GM23338 (cell line): ENCODE data around the gene PIR. TPM values are rescaled to one million over a fixed set of nuclear protein-coding genes. Genes with fewer than 3 reads are reported as not detected.

ENCODE experiments used
- ATAC-seq: fragments of 200-7000 bp; cut with Tn5 transposase; 3 replicates; pipeline ENCODE4 v1.9.1; 2020
- DNase-seq: peaks from one replicate; pipeline ENCODE4 v3.0.0-alpha.2; 2015; ENCODE audit warnings: low spot score
- H2AFZ ChIP-seq: fragments of 200-600 bp; sonication (generic); 2 replicates; pipeline ENCODE4 v1.8.0; 2016; ENCODE audit warnings: antibody characterized with exemption, mild to moderate bottlenecking, moderate library complexity
- H3F3A ChIP-seq: fragments of 200-600 bp; sonication (generic); replicated peaks from 2 replicates; pipeline ENCODE4 v1.8.0; 2017; ENCODE audit warnings: antibody characterized with exemption, mixed run types, low read depth
- H3K27ac ChIP-seq: fragments of 200-600 bp; sonication (generic); 2 replicates; pipeline ENCODE4 v1.6.1; 2016; ENCODE audit warnings: low read depth
- H3K27me3 ChIP-seq: fragments of 200-600 bp; sonication (generic); 2 replicates; pipeline ENCODE4 v1.8.0; 2016; ENCODE audit warnings: mild to moderate bottlenecking, mixed run types, moderate library complexity; ENCODE audit not compliant: insufficient read depth
- H3K36me3 ChIP-seq: fragments of 200-600 bp; sonication (generic); 2 replicates; pipeline ENCODE4 v1.8.0; 2016; ENCODE audit warnings: mild to moderate bottlenecking; ENCODE audit not compliant: insufficient read depth
- H3K4me1 ChIP-seq: fragments of 200-600 bp; sonication (generic); 2 replicates; pipeline ENCODE4 v1.8.0; 2016; ENCODE audit warnings: mild to moderate bottlenecking, moderate library complexity; ENCODE audit not compliant: insufficient read depth
- H3K4me2 ChIP-seq: fragments of 200-600 bp; sonication (generic); 2 replicates; pipeline ENCODE4 v1.7.1; 2017; ENCODE audit warnings: mixed run types
- H3K4me3 ChIP-seq: fragments of 200-600 bp; sonication (generic); 2 replicates; pipeline ENCODE4 v1.6.1; 2016; ENCODE audit warnings: mixed run types
- H3K79me2 ChIP-seq: fragments of 200-600 bp; sonication (generic); replicated peaks from 2 replicates; pipeline ENCODE4 v1.8.0; 2017; ENCODE audit warnings: mild to moderate bottlenecking; ENCODE audit not compliant: insufficient read depth
- H3K9me2 ChIP-seq: fragments of 200-600 bp; sonication (generic); 2 replicates; pipeline ENCODE4 v1.8.0; 2017; ENCODE audit not compliant: insufficient read depth
- H4K20me1 ChIP-seq: fragments of 200-600 bp; sonication (generic); replicated peaks from 2 replicates; pipeline ENCODE4 v1.8.0; 2017; ENCODE audit warnings: mild to moderate bottlenecking; ENCODE audit not compliant: insufficient read depth
- H3K27ac Mint-ChIP-seq: 2 replicates; pipeline ENCODE4 v1.8.0; 2020; ENCODE audit warnings: inconsistent platforms, mild to moderate bottlenecking, moderate library complexity, mixed read lengths
- H3K27me3 Mint-ChIP-seq: 3 replicates; pipeline ENCODE4 v1.8.0; 2022; ENCODE audit warnings: low read depth, mild to moderate bottlenecking, moderate library complexity, mixed read lengths, inconsistent platforms; ENCODE audit not compliant: insufficient read depth, poor library complexity
- H3K36me3 Mint-ChIP-seq: 3 replicates; pipeline ENCODE4 v1.8.0; 2021; ENCODE audit warnings: low read depth, mild to moderate bottlenecking, inconsistent platforms, moderate library complexity, mixed read lengths
- H3K4me1 Mint-ChIP-seq: 3 replicates; pipeline ENCODE4 v1.8.0; 2020; ENCODE audit warnings: mild to moderate bottlenecking, inconsistent platforms, mixed read lengths
- H3K4me3 Mint-ChIP-seq: 3 replicates; pipeline ENCODE4 v1.8.0; 2021; ENCODE audit warnings: moderate library complexity, mild to moderate bottlenecking, inconsistent platforms, mixed read lengths
- H3K9me3 Mint-ChIP-seq: 3 replicates; pipeline ENCODE4 v1.8.0; 2020; ENCODE audit warnings: moderate library complexity, mild to moderate bottlenecking, inconsistent platforms, mixed read lengths
- CREB1 ChIP-seq: fragments of 250-450 bp; sonication (Bioruptor Pico); IDR thresholded peaks from 2 replicates; pipeline ENCODE4 v1.5.0; 2020; ENCODE audit warnings: low read depth, mild to moderate bottlenecking, moderate library complexity
- CTCF ChIP-seq, 2 experiments: fragments of 200-600 bp in 1 of 2; sonication (generic) in 1 of 2; conservative IDR thresholded peaks; 2 replicates each; pipeline versions ENCODE4 v1.5.1 to v1.6.1; 2016 to 2017; ENCODE audit warnings: antibody characterized with exemption in 2 of 2, low read depth in 2 of 2, mild to moderate bottlenecking in 2 of 2, moderate library complexity in 1 of 2
- ETS1 ChIP-seq: IDR thresholded peaks from 2 replicates; pipeline ENCODE4 v1.6.1; 2016; ENCODE audit warnings: antibody characterized with exemption
- EZH2phosphoT487 ChIP-seq: fragments of 200-600 bp; sonication (generic); IDR thresholded peaks from one replicate; pipeline ENCODE4 v1.8.1; 2018; ENCODE audit warnings: antibody characterized with exemption; ENCODE audit not compliant: unreplicated experiment
- NANOG ChIP-seq: IDR thresholded peaks from 2 replicates; pipeline ENCODE4 v1.6.1; 2016; ENCODE audit warnings: antibody characterized with exemption, borderline replicate concordance
- REST ChIP-seq: IDR thresholded peaks from one replicate; pipeline ENCODE4 v1.6.1; 2018; ENCODE audit warnings: antibody characterized with exemption; ENCODE audit not compliant: unreplicated experiment
- ZNF462 ChIP-seq: fragments of 250-450 bp; sonication (Bioruptor Pico); IDR thresholded peaks from 2 replicates; pipeline ENCODE4 v1.5.0; 2020; ENCODE audit warnings: mild to moderate bottlenecking, moderate library complexity
- polyA plus RNA-seq: library from polyadenylated mRNA; unstranded; fragments of >200 nt; fragmentation: Nextera tagmentation; extraction: Ambion mirVana; gene quantifications from 2 replicates; pipeline ENCODE4 v1.2.1, GENCODE V29; 2016
- total RNA-seq: library from RNA; depleted of rRNA; stranded (reverse); fragments of >200 nt; shearing (Covaris generic); gene quantifications from 2 replicates; pipeline ENCODE4 v1.2.3, GENCODE V29; 2014

PIR gene
- total and polyA plus RNA-seq, 2 experiments from 2014 or later = 13.1 to 25.2 TPM

- Mint-ChIP-seq H3K36me3 (no peaks in the 10 kb centered on the region), H3K9me3 (no peaks in the 10 kb centered on the region), H3K4me1 (peaks cover 23% of the 10 kb centered on the region), H3K27me3 (no peaks in the 10 kb centered on the region), H3K4me3 (no peak overlapping the region), H3K27ac (no peak overlapping the region)
- peak; percentile 13 for DNase-seq
- Histone ChIP-seq H3K27me3 (no peaks in the 10 kb centered on the region), H3K4me1 (peaks cover 8% of the 10 kb centered on the region; the same call in 1 of the 2 replicates), H3K4me3 (no peak overlapping the region), H3K79me2 (no peaks in the 10 kb centered on the region), H3K27ac (no peak overlapping the region), H3F3A (no peaks in the 10 kb centered on the region), H4K20me1 (no peaks in the 10 kb centered on the region), H2AFZ (no peak overlapping the region), H3K9me2 (no peaks in the 10 kb centered on the region), H3K4me2 (no peak overlapping the region), H3K36me3 (no peaks in the 10 kb centered on the region)
- no peak for ATAC-seq
- TF ChIP-seq CTCF (conservative IDR thresholded peaks at IDR 0.05; ENCODE audit: low read depth in 2 of 2) = peak; percentile 50 to 57
- TF ChIP-seq CREB1 = no peak
Measured at GRCh38 chrX:15382813-15383212, 110.3 kb downstream of the PIR start.

GRCh38 chrX:15376956-15377355 is 116.2 kb downstream of the PIR start:
- Histone ChIP-seq H3K27me3 (no peaks in the 10 kb centered on the region), H3K9me2 (no peaks in the 10 kb centered on the region), H3K36me3 (no peaks in the 10 kb centered on the region), H2AFZ (no peak overlapping the region), H3K4me2 (no peak overlapping the region), H3K27ac (no peak overlapping the region), H3K4me3 (no peak overlapping the region), H3F3A (no peaks in the 10 kb centered on the region), H3K4me1 (no peaks in the 10 kb centered on the region), H3K79me2 (no peaks in the 10 kb centered on the region), H4K20me1 (no peaks in the 10 kb centered on the region)
- DNase-seq = no peak
- Mint-ChIP-seq H3K9me3 (no peaks in the 10 kb centered on the region), H3K4me3 (no peak overlapping the region), H3K27ac (no peak overlapping the region), H3K4me1 (peaks cover 21% of the 10 kb centered on the region), H3K36me3 (peaks cover 3% of the 10 kb centered on the region; the same call in 1 of the 3 replicates), H3K27me3 (no peaks in the 10 kb centered on the region)
- ATAC-seq = no peak
- TF ChIP-seq ZNF462 (CRISPR knock-in tag) (no peak), REST (no peak), ETS1 (no peak), EZH2phosphoT487 (no peak), CREB1 (no peak), NANOG (no peak)
